A549 treated with AZD9567 at 1 μM for 4 hours (cell line): Measurements from ENCODE around the gene OR7E24. TPM values are rescaled to one million over a fixed set of nuclear protein-coding genes. Genes with fewer than 3 reads are reported as not detected.

Source experiments
- total RNA-seq: library from RNA; stranded (reverse); fragments of 200-300 nt; extraction: Qiagen RNA extraction; gene quantifications from 5 replicates; pipeline ENCODE4 v1.2.3, GENCODE V29; 2022; ENCODE audit not compliant: insufficient read depth

Gene OR7E24
- not detected in 5 replicates for total RNA-seq

GRCh38 chr19:9250630-9251029, at the start of gene OR7E24:
OR7E24 (plus strand) TSS chr19:9250930; CDS start chr19:9251044, 114 bp downstream.

DNA sequence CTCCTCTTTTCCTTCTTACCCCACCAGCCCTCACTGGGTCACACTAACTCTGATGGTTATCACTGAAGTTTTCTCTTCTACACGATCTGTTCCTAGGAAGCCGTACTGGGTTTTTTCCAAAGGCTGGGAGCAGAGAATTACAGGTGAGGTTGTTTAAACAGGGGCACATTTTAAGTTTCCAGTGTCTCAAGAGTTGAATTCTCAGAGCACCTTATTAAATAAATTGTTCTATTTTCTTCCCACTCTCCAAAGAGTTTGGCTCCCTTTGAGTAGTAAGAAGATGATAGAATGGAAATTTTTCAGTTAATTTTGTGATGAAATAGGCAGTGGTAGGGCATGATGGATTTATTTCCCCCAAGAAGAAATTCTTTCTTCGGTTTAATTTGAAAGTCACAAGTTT, 31.2 kb upstream of the OR7E24 start, which contains the start of gene OR7D4:
Gene OR7D4, minus strand, starts transcription at position 101 of the 400 bp plus-strand sequence. CDS start 4,752 bp downstream, outside the sequence.

Other genes starting within 250 kb of the OR7E24 start
- 0.01 to 0.18 TPM (median 0.03 TPM) in 4 of 5 replicates, not detected in the other for gene MUC16, start 240.5 kb upstream of the OR7E24 start, total RNA-seq
- gene OR1M1, start 163.9 kb upstream of the OR7E24 start, total RNA-seq = not detected in 5 replicates
- not detected in 5 replicates for gene OR7G2, start 143.5 kb upstream of the OR7E24 start, total RNA-seq
- gene OR7G1, start 135.2 kb upstream of the OR7E24 start, total RNA-seq = not detected in 5 replicates
- gene OR7G3, start 124.0 kb upstream of the OR7E24 start, total RNA-seq = not detected in 5 replicates
- gene ZNF317, start 110.5 kb upstream of the OR7E24 start, total RNA-seq = 15.9 to 19.9 TPM (median 18.5 TPM) in 5 replicates
- not detected in 5 replicates for gene OR7D2, start 72.0 kb upstream of the OR7E24 start, total RNA-seq
- not detected in 5 replicates for gene OR7D4, start 31.3 kb upstream of the OR7E24 start, total RNA-seq
- 0.82 to 1.7 TPM (median 1.2 TPM) in 5 replicates for gene ZNF699, start 58.9 kb downstream of the OR7E24 start, total RNA-seq
- 1.8 to 4.5 TPM (median 4.4 TPM) in 5 replicates for gene ZNF559, start 73.2 kb downstream of the OR7E24 start, total RNA-seq
- 0.34 to 0.64 TPM (median 0.51 TPM) in 4 of 5 replicates, not detected in the other for gene ZNF177, start 112.1 kb downstream of the OR7E24 start, total RNA-seq
- gene ZNF266, start 184.6 kb downstream of the OR7E24 start, total RNA-seq = 3.1 to 3.5 TPM (median 3.2 TPM) in 5 replicates
- gene ZNF560, start 247.7 kb downstream of the OR7E24 start, total RNA-seq = not detected in 5 replicates